Activated naive CD4-positive, alpha-beta T cell treated with anti-CD3 and anti-CD28 coated beads, Interleukin-2, amount 10 ng/mL, durations not matched to agents 7 days and 5 days (primary cell): ENCODE measurements around the gene CLRN1.
"Not testable (repeated sequence)": the region's sequence is repeated elsewhere in the genome, so short reads cannot be mapped to it uniquely, and the experiment has no call there.

Experiments
- CTCF ChIA-PET: fragments of 350-600 bp; sonication (Branson Sonifier 250); formaldehyde crosslinking; loops from one replicate; lab custom pipeline; 2021; ENCODE audit warnings: antibody characterized with exemption; lab: Charles Lee
- DNase-seq: peaks from one replicate; pipeline ENCODE4 v3.0.0-alpha.2; 2020
- H3K27ac Mint-ChIP-seq: one replicate; pipeline ENCODE4 v1.8.0; 2021; ENCODE audit warnings: mild to moderate bottlenecking, moderate library complexity, mixed read lengths
- H3K27me3 Mint-ChIP-seq: one replicate; pipeline ENCODE4 v1.8.0; 2021; ENCODE audit warnings: mild to moderate bottlenecking, mixed read lengths
- H3K36me3 Mint-ChIP-seq: one replicate; pipeline ENCODE4 v1.8.0; 2021; ENCODE audit warnings: mixed read lengths
- H3K4me1 Mint-ChIP-seq: one replicate; pipeline ENCODE4 v1.8.0; 2021; ENCODE audit warnings: mixed read lengths
- H3K4me3 Mint-ChIP-seq: one replicate; pipeline ENCODE4 v1.8.0; 2021; ENCODE audit warnings: mild to moderate bottlenecking, moderate library complexity, mixed read lengths
- H3K9me3 Mint-ChIP-seq: one replicate; pipeline ENCODE4 v1.8.0; 2021; ENCODE audit warnings: mixed read lengths

Gene CLRN1

DNA sequence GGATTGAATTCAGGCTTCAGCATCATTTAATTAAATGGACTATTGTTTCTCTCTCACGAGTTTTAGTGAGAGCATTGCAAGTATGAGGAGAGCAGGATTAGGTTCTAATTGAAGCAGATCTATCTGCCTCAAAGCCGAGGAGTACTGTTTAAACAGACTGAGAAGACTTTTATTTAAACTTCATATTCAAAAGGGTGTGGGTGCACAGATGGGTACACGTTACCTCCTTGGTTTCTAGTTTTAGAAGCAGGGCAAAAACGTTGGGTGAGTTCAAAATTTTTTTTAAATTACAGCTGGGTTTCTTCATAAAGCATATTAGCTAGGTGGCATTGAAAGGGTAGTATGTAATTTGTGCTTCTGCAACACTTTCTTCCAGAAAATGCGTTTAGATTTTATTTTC, 26.5 kb upstream of the CLRN1 start:
- H3K36me3 Mint-ChIP-seq, result no peaks in the 10 kb centered on the region
- no peak overlapping the region for H3K4me3 Mint-ChIP-seq
- no peak overlapping the region for H3K27ac Mint-ChIP-seq
- H3K9me3 Mint-ChIP-seq, result no peaks in the 10 kb centered on the region
- DNase-seq, result no peak
- peaks cover 16% of the 10 kb centered on the region for H3K27me3 Mint-ChIP-seq
- CTCF ChIA-PET, result no interaction called here
- no peaks in the 10 kb centered on the region for H3K4me1 Mint-ChIP-seq

DNA sequence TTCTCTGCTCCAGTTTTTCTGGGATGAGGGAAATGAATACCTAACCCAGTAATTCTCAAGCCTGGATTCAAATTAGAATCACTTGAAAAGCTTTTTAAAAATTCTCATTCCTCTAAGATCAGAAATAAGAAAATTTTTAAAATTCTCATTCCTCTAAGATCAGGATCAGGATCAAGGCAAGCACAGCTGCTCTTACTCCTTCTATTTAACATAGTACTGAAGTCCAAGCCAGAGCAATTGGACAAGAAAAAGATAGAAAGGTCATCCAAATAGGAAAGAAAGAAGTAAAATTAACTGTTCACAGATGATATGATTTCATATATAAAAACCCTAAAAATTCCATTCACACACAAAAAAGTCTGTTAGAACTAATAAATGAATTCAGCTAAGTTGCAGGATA, 24.2 kb upstream of the CLRN1 start:
- no peak overlapping the region for H3K4me3 Mint-ChIP-seq
- DNase-seq, result no peak
- no peak overlapping the region for H3K27ac Mint-ChIP-seq
- peaks cover 20% of the 10 kb centered on the region for H3K27me3 Mint-ChIP-seq
- peaks cover 3% of the 10 kb centered on the region for H3K4me1 Mint-ChIP-seq
- no peaks in the 10 kb centered on the region for H3K9me3 Mint-ChIP-seq
- CTCF ChIA-PET, result no interaction called here
- H3K36me3 Mint-ChIP-seq, result no peaks in the 10 kb centered on the region

DNA sequence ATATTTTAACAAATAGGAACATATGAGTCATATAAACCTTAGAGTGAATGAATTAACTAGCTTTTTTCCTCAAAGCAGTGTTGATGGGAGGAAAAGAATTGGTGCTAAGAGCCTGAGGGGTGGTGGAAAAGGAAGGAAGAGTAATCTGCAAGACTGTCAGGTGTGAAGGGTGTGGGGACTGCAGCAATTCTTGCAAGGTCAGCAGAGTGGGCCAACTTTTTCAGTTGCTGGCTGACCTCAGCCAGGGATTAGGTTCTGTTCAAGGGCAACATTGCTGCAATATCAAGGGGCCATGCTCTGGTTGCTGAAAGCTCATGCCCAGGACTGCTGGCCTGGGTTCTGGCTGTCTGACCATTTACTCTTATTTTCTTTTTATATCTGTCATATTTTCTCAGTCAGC, 23.0 kb upstream of the CLRN1 start:
- H3K4me1 Mint-ChIP-seq, result peaks cover 3% of the 10 kb centered on the region
- H3K27ac Mint-ChIP-seq, result no peak overlapping the region
- no peak overlapping the region for H3K4me3 Mint-ChIP-seq
- no peak for DNase-seq
- H3K36me3 Mint-ChIP-seq, result no peaks in the 10 kb centered on the region
- no peaks in the 10 kb centered on the region for H3K9me3 Mint-ChIP-seq
- CTCF ChIA-PET, result no interaction called here
- peaks cover 20% of the 10 kb centered on the region for H3K27me3 Mint-ChIP-seq

DNA sequence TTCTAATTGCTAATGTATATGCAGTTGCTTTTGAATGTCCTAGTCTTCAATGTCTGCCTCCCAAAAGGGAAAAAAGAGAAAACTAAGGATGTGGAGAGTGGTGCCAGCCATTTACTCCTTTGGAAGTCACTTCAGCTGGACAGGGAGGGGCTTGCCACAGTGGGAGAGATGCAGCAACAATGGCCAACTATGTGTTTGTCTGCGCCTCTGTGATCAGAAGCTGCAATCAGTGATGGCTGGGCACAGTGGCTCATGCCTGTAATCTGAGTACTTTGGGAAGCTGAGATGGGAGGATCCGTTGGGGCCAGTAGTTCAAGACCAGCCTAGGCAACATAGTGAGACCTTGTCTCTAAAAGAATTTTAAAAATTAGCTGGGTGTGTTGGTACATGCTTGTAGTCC, 16.7 kb upstream of the CLRN1 start:
- CTCF ChIA-PET, result no interaction called here
- no peak overlapping the region for H3K4me3 Mint-ChIP-seq
- H3K27me3 Mint-ChIP-seq, result peaks cover 26% of the 10 kb centered on the region
- DNase-seq, result no peak
- no peak overlapping the region for H3K27ac Mint-ChIP-seq
- no peaks in the 10 kb centered on the region for H3K9me3 Mint-ChIP-seq
- H3K4me1 Mint-ChIP-seq, result peaks cover 3% of the 10 kb centered on the region
- no peaks in the 10 kb centered on the region for H3K36me3 Mint-ChIP-seq

DNA sequence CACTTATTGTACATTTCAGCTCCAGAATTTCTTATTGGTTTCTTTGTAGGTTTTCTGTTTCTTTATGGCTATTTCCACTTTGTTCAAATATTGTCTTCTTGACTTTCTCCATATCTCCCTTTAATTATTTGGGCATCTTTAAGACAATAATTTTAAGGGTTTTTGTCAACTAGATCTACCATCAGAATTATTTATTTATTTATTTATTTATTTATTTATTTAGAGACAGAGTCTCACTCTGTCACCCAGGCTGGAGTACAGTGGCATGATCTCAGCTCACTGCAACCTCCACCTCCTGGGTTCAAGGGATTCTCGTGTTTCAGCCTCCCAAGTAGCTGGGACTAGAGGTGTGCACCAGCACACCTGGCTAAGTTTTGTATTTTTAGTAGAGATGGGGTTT, 15.9 kb upstream of the CLRN1 start:
- CTCF ChIA-PET, DNase-seq, H3K9me3 Mint-ChIP-seq, H3K4me3 Mint-ChIP-seq, H3K36me3 Mint-ChIP-seq, H3K27ac Mint-ChIP-seq, H3K4me1 Mint-ChIP-seq: not testable (repeated sequence)
- peaks cover 24% of the 10 kb centered on the region for H3K27me3 Mint-ChIP-seq

DNA sequence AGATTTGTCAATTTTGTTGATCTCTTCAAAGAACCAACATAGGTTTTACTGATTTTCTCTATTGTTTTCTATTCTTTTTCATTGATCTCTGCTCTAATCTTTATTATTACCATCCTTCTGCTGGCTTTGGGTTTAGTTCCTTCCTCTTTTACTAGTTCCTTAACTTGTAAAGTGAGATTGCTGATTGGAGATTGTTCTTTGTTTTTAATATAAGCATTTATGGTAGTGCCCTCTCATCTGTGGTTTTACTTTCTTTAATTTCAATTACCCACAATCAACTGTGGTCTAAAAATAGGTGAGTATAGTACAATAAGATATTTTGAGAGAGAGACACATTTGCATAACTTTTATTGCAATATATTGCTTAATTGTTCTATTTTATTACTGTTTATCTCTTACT, 13.2 kb upstream of the CLRN1 start:
- Mint-ChIP-seq H3K27ac (no peak overlapping the region), H3K9me3 (no peaks in the 10 kb centered on the region), H3K36me3 (no peaks in the 10 kb centered on the region), H3K4me3 (no peak overlapping the region), H3K27me3 (peaks cover 20% of the 10 kb centered on the region), H3K4me1 (no peaks in the 10 kb centered on the region)
- CTCF ChIA-PET, result interaction anchor here (1.0 kb wide), 1 partner anchor 9 kb away, joined by 3 read pairs; no protein-coding TSS in a partner anchor
- no peak for DNase-seq

DNA sequence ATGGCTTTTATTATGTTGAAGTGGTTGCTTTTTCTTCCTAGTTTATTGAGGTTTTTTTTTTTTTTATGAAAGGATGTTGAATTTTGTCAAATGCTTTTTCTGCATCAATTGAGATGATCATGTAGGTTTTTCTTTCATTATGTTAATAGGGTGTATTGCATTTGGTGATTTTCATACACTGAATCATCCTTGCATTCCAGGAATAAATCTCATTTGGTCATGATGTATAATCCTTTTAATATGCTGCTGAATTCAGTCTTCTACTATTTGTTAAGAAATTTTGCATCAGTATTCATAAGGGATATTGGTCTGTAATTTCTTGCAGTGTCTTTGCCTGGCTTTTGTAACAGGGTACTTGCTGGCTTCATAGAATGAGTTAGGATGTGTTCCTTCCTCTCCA, 11.5 kb upstream of the CLRN1 start:
- DNase-seq, result no peak
- Mint-ChIP-seq H3K27me3 (peaks cover 11% of the 10 kb centered on the region), H3K4me1 (no peaks in the 10 kb centered on the region), H3K4me3 (no peak overlapping the region), H3K36me3 (no peaks in the 10 kb centered on the region), H3K27ac (no peak overlapping the region), H3K9me3 (no peaks in the 10 kb centered on the region)
- CTCF ChIA-PET, result no interaction called here

DNA sequence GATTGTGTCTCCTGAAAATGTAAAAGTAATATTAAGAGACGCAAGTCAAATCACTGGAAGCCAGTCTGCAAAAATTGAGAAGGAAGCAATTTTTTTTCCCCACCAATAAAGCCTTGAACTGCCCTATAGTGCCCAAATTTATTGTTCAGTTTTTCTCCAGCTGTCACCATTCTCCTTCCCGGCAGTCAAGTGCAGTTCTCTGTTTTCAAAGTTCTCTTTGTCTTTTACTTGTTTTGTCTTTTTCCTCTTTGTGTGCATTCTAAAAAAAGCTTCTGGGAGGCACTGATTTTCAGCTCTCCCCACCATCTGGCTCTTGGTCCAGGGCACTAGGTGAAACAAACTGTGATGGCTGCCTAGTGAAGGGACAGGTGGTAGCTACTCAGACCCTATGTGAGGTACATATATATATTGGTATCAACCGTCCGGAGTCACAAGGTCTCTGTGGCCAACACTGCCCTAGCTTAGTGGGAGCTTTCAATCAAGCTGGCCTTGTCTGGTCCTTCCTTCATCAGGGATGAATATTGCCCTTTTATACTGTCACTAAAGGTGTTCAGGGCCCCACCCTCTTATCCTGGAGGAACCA, 6.1 kb upstream of the CLRN1 start:
- Mint-ChIP-seq H3K4me1 (no peaks in the 10 kb centered on the region), H3K27me3 (no peaks in the 10 kb centered on the region), H3K9me3 (no peaks in the 10 kb centered on the region), H3K27ac (no peak overlapping the region), H3K36me3 (no peaks in the 10 kb centered on the region), H3K4me3 (no peak overlapping the region)
- DNase-seq, result no peak
- CTCF ChIA-PET, result no interaction called here

DNA sequence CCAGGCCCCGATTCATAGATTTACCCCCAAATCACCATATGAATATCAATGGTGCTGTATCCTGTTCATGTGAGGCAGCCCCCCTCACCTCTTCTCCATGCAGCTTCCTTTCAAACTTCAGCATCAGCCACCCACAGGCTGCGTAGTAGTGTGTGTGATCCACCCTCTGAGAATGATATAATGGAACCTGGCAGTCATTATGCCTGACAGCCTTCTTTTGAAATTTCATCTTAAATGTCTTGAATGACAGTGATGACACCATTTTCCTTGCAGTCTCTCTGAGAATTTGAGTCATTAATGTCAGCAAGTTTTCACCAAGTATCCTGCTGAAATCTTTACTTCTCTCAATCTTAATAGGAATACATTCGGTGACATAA, 3.5 kb upstream of the CLRN1 start:
- no peaks in the 10 kb centered on the region for H3K4me1 Mint-ChIP-seq
- no peaks in the 10 kb centered on the region for H3K9me3 Mint-ChIP-seq
- H3K27me3 Mint-ChIP-seq, result peaks cover 9% of the 10 kb centered on the region
- H3K4me3 Mint-ChIP-seq, result no peak overlapping the region
- H3K36me3 Mint-ChIP-seq, result no peaks in the 10 kb centered on the region
- no peak for DNase-seq
- CTCF ChIA-PET, result no interaction called here
- H3K27ac Mint-ChIP-seq, result no peak overlapping the region

DNA sequence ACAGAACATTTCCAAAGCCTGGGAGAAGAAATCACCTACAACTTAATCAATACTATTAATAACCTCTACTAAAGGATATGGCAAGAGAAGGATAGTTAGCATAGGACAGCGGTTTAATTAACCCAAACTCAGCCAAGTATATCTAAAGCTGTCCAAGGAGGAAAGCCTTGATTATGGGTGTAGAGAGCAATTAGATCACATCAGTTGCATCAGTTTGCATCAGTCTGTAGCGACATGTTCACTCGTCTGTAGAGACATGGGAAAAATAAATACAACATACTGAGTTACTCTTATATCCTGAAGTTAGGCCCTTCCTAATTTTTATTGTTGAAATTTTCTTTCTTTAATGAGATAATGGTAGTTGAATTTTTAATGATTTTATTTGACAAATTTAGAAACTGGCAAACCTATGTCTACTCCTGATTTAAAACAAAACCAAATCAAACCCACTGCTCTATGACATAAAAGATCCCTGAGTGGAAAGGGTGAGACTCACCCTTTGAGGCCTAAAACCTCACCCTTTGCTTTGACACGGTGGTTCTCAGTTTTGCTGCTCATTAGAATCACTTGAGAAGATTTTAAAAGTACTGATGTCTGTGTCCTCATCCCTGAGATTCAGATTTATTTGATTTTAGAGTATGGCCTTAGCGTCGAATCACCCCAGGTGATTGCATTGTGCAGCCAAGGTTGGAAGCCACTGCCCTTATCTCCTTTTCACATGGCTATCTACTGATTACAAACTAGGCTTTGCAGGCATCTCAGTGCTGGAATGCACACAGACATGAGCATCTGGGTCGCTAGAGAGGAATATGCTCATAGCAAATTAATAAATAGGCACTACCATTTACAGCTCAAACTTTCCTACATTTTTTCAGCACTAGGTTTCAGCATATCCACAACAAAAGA, 2.8 kb upstream of the CLRN1 start:
- no peak overlapping the region for H3K27ac Mint-ChIP-seq
- peaks cover 9% of the 10 kb centered on the region for H3K27me3 Mint-ChIP-seq
- H3K9me3 Mint-ChIP-seq, result no peaks in the 10 kb centered on the region
- H3K4me3 Mint-ChIP-seq, result no peak overlapping the region
- CTCF ChIA-PET, result no interaction called here
- DNase-seq, result no peak
- no peaks in the 10 kb centered on the region for H3K36me3 Mint-ChIP-seq
- H3K4me1 Mint-ChIP-seq, result no peaks in the 10 kb centered on the region

DNA sequence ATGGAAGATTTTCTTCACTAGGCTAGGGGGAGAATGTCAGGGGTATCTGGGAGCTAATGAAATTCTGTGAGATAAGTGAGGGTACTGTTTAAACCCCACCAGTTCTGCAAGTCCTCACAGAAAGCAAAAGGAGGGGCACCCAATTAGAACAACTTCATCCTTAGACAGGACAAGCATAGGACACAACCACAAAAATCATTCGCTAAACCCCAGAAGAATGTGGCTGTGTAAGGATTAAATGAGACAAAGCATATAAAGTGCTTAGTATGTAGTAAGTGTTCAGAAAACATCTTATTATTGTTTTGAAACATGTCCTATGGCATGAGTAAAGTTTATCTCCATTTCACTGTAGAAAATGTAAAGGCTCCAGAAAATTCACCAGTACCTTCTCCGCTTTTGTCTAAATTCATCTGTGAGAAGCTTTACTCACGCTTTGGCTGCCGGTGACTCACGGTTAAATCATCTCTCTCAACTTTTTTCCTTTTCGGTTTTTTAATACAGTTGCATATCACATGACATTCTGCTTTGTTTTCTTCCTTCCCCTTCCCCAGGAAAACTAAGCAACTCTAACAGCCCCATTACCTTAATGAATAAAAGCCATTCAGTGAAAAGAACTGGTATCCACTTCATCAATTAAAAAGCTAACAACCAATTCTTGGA, 1.7 kb downstream of the CLRN1 start:
- CTCF ChIA-PET, result no interaction called here
- H3K27me3 Mint-ChIP-seq, result peaks cover 20% of the 10 kb centered on the region
- no peaks in the 10 kb centered on the region for H3K4me1 Mint-ChIP-seq
- no peaks in the 10 kb centered on the region for H3K36me3 Mint-ChIP-seq
- no peak overlapping the region for H3K27ac Mint-ChIP-seq
- no peaks in the 10 kb centered on the region for H3K9me3 Mint-ChIP-seq
- DNase-seq, result no peak
- H3K4me3 Mint-ChIP-seq, result no peak overlapping the region

DNA sequence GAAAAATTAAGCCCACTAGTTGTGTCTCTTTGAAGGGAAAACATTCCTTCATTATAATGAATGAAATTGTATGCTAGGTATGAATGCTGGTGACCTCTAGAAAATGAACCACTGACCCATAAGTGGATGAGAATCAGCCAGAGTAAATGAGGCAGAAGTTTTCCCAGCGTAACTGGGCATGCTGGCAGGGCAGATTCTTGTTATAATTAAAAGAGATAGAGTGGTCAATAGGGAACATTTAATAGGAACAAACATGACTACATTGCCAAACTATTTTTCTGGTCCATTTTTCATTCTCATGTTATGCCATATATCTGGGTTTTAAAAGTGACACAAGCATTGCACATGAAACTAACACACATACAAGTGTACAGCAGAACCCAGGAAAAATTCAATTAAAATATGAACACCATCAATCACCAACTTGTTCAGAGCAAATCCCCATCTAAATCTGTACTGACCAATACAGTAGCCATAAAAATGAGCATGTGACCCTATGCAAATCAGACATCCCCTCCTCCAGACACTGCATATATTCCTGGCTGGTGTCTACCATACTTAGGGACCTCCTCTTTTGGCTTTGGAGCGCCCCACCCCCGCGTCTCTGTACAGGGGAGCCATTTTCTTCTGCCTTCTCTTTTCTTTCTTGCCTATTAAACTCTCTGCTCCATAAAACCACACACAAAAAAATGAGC, 4.0 kb downstream of the CLRN1 start:
- no peak for DNase-seq
- Mint-ChIP-seq H3K4me3 (no peak overlapping the region), H3K27me3 (peaks cover 20% of the 10 kb centered on the region), H3K36me3 (no peaks in the 10 kb centered on the region), H3K4me1 (no peaks in the 10 kb centered on the region), H3K9me3 (no peaks in the 10 kb centered on the region), H3K27ac (no peak overlapping the region)
- CTCF ChIA-PET, result no interaction called here

DNA sequence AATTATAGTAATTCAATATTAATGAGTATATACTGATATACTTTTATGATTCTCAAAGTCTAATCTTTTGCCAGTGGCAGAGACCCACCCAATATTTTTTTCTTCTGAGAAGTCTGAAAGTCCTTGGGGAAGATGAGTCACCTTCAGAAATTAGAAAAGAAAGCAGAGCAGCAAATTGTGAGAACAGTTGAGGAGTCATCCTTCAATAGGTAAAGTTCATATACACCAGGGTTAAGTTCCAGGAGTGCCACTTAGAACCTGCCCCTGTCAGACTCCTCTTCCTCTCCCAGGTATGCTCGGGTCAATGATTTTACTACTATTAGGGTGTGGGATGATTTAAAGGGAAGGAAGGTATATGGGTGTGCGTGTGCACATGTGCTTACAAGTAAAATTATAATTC, 7.1 kb downstream of the CLRN1 start:
- Mint-ChIP-seq H3K9me3 (no peaks in the 10 kb centered on the region), H3K27me3 (peaks cover 20% of the 10 kb centered on the region), H3K4me1 (no peaks in the 10 kb centered on the region), H3K36me3 (no peaks in the 10 kb centered on the region), H3K4me3 (no peak overlapping the region), H3K27ac (no peak overlapping the region)
- CTCF ChIA-PET, result no interaction called here
- DNase-seq, result no peak

DNA sequence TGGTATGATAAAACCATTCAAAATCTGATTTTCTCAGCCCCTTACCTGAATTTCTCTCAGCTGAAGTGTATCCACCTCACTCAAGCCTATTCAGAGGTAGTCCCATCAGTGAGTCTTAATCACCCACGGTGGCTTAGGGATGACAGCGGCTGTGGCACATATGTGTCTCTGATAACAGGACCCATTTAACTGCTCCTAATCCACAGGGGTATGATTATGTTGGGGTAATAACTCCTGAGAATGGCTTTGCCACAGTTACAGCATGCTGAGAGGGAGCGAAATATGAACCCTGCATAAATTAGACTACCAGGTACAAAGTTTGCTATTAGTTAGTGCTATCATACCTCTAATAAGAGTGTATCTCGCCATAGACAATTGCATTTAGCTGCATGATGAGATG, 10.6 kb downstream of the CLRN1 start:
- H3K27me3 Mint-ChIP-seq, result peaks cover 12% of the 10 kb centered on the region
- no peak for DNase-seq
- H3K36me3 Mint-ChIP-seq, result no peaks in the 10 kb centered on the region
- no peak overlapping the region for H3K4me3 Mint-ChIP-seq
- H3K4me1 Mint-ChIP-seq, result no peaks in the 10 kb centered on the region
- H3K9me3 Mint-ChIP-seq, result no peaks in the 10 kb centered on the region
- CTCF ChIA-PET, result interaction anchor here (0.9 kb wide), 1 partner anchor 184 kb away, joined by 3 read pairs; no protein-coding TSS in a partner anchor
- H3K27ac Mint-ChIP-seq, result no peak overlapping the region
